Astrocyte of the cerebellum (primary cell): ENCODE measurements around the gene SLC35F1.

Source experiments
- DNase-seq: peaks from one replicate; pipeline ENCODE4 v3.0.0-alpha.2; 2011; ENCODE audit warnings: low read depth
- H3K4me3 ChIP-seq: 2 replicates; pipeline ENCODE4 v1.5.1; 2011; ENCODE audit warnings: mild to moderate bottlenecking, low read depth, low read length, moderate library complexity
- CTCF ChIP-seq: IDR thresholded peaks from 2 replicates; pipeline ENCODE4 v1.5.1; 2012; ENCODE audit warnings: low read length, low read depth, moderate library complexity, mild to moderate bottlenecking; ENCODE audit errors: missing control alignments
- in situ Hi-C: cut with HindIII; loops from 2 replicates; pipeline ENCODE4 v1.10.0; 2017; ENCODE audit warnings: low sequenced_read_pairs

SLC35F1 gene

GRCh38 chr6:118356686-118357085 is 449.6 kb downstream of the SLC35F1 start:
- H3K4me3 ChIP-seq: no peak overlapping the region
- in situ Hi-C loops: no loop called here
- no peak for TF ChIP-seq CTCF
- no peak for DNase-seq
